GM21526 (cell line): ENCODE measurements around the gene POLR3E.
"Not testable (repeated sequence)": the region's sequence is repeated elsewhere in the genome, so short reads cannot be mapped to it uniquely, and the experiment has no call there.

Experiments used
- ATAC-seq: cut with Tn5 transposase; IDR thresholded peaks from one replicate; pipeline ENCODE4 v1.9.1; 2021; ENCODE audit warnings: moderate library complexity; ENCODE audit not compliant: unreplicated experiment, low FRiP score

Gene POLR3E

DNA sequence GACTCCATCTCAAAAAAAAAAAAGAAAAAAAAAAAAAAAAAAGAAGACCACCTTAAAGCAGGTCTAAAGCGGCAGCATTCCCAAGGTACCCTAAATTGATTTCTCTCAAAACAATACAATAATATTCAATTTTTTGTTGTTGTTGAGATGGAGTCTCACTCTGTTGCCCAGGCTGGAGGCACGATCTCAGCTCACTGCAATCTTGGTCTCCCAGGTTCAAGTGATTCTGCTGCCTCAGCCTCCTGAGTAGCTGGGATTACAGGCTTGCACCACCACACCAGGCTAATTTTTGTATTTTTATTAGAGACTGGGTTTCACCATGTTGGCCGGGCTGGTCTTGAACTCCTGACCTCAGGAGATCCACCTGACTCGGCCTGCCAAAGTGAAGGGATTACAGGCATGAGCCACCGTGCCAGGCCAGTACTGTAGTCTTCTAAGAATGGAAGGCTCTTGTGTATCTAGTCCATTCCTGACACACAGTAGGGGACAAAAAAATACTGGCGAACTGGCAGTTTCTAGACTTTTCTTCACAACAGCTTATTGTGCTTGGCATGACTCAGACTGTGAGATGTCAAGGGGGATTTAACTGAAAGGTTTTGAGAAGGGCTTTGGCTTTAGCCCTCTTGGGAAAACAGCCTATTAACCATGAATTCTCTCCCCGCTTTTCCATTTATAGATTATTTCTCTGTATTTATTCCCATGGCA, 59.9 kb downstream of the POLR3E start:
- ATAC-seq = no peak

GRCh38 chr16:22357635-22357971, 60.4 kb downstream of the POLR3E start:
- peak; percentile 52 for ATAC-seq

GRCh38 chr16:22358000-22358399, 60.8 kb downstream of the POLR3E start:
- no peak for ATAC-seq

DNA sequence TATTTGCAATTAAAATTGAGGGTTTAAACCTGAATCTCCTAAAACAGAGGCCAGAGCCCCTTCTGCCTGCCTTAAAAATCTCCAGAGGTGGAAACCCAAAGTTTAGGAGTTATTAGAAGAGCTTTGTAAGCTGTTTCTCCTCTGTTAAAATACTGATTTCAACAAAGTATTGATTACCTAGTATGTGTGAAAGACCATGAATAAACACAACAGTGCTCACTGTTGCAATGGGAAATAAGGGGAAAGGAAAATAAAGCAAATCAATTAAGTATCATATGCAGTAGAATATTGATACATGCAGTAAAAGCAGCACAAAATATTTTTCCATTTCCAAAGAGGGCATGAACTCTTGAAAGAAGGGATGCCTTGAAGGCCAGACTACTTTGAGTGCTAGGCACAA, 62.5 kb downstream of the POLR3E start:
- ATAC-seq = no peak

GRCh38 chr16:22360963-22361659, 63.9 kb downstream of the POLR3E start:
- no peak for ATAC-seq

GRCh38 chr16:22364241-22364640, 67.0 kb downstream of the POLR3E start:
- no peak for ATAC-seq

GRCh38 chr16:22366371-22366770, 69.2 kb downstream of the POLR3E start:
- ATAC-seq = no peak

- no peak for ATAC-seq
Measured at GRCh38 chr16:22366889-22367288, 69.7 kb downstream of the POLR3E start.

- not testable (repeated sequence) for ATAC-seq
Measured at GRCh38 chr16:22368200-22368826, 71.1 kb downstream of the POLR3E start.

- ATAC-seq = no peak
Measured at GRCh38 chr16:22369221-22369811, 72.1 kb downstream of the POLR3E start.

GRCh38 chr16:22370038-22370820, 73.0 kb downstream of the POLR3E start:
- no peak for ATAC-seq

GRCh38 chr16:22372882-22373661, 75.9 kb downstream of the POLR3E start:
- no peak for ATAC-seq

- ATAC-seq = peak; percentile 11
Measured at GRCh38 chr16:22373662-22374310, 76.6 kb downstream of the POLR3E start.

GRCh38 chr16:22374311-22375116, 77.3 kb downstream of the POLR3E start, which contains the start of gene CDR2:
Gene CDR2 (minus strand): TSS chr16:22374619. CDS start chr16:22374309, 310 bp downstream.
- ATAC-seq = peak; percentile 87

DNA sequence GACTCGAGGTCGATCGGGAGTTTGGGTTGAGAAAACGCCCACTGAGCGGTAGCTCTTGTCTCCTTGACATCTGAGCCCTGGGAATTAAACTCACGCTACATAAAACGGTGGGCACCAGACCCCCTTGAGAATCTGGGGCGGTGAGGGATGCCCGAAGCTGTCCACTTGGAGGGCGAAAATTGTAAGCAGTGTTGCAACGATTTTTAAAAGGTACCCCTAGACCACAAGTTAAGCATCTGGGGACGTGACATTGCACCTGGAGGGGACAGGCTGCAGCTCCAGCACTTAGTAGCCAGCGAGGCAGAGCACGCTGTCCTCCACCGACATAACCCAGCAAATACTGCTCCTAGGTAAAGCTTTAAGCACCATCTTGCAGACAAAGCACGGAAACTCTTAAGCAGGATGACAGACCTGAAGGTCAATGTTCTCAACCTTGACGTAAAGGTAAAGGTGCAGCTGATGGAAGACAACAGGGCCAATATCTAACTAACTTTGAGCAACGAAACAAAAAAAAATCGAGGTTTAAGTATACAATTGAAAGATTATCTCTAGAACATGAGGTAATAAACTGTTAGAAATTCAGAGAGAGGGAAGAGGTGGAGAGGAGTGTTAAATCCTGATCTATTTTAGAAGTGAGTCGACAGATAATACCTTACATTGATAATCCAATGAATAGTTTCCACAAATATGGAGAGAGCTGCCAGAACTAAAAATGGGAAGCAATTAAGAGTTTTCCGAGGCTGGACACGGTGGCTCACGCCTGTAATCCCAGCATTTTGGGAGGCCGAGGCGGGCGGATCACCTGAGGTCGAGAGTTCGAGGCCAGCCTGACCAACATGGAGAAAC, 78.1 kb downstream of the POLR3E start:
- ATAC-seq = no peak

DNA sequence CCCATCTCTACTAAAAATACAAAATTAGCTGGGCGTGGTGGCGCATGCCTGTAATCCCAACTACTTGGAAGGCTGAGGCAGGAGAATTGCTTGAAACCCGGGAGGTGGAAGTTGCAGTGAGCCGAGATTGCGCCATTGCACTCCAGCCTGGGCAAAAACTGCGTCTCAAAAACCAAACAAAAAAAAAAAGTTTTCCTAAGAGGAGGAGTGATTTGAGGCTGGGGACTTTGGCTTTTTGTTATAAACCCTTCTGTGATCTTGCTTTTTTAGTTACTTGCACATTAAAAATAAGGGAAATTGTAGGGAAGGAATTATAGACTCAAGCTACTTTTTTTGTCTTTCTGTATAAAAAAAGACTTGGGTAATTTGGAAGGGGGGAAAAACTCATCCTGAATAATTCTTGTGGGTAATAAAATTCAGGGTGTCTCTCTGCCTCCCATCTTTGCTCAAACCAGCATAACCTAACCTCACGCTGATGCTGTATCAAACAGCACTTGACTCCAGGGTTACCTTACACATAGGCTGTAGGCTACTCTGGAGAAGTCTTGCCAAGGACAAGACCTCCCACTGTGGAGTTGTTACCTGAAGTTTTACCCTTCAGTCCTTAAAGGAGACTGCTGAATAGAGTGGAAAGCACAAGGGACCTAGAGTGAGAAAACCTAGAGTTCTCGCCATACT, 78.9 kb downstream of the POLR3E start:
- no peak for ATAC-seq

DNA sequence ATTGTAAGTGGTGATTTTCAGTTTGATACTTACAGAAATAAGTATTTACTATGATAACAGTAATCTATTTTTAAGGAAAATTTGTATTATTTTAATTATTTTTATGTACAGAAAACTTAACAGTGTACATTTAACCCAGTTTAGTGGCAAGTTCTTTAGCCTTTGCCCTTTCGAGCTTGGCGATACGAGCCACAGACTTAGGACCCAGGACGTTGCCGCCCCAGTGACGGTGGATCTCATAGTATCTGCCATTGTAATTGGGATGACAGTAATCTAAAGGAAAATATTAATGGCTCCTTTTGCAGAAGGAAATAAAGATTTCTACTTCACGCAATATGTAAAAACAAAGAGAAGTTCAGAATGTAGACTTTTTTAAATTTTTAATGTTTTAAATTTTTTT, 82.4 kb downstream of the POLR3E start:
- ATAC-seq = no peak
